Ovary (tissue), 9 donors: Measurements from ENCODE around the gene YDJC. TPM values are rescaled to one million over a fixed set of nuclear protein-coding genes. Genes with fewer than 3 reads are reported as not detected.

Experiments
- DNase-seq, 5 donors: peaks; one replicate each; pipeline ENCODE4 v3.0.0-alpha.2; 2019 to 2020
- H3K27ac ChIP-seq, 2 donors: fragments of 200-600 bp; one replicate each; pipeline versions ENCODE4 v1.5.1 to v1.8.0; 2019 to 2022
- H3K27me3 ChIP-seq: fragments of 200-600 bp; one replicate; pipeline ENCODE4 v1.8.0; 2022
- H3K36me3 ChIP-seq: fragments of 200-600 bp; sonication (generic); one replicate; pipeline ENCODE4 v1.5.1; 2019
- H3K4me1 ChIP-seq: one replicate; pipeline ENCODE4 v1.8.1; 2013; ENCODE audit warnings: mild to moderate bottlenecking, moderate library complexity; ENCODE audit not compliant: insufficient read depth
- H3K4me3 ChIP-seq: fragments of 200-600 bp; sonication (generic); one replicate; pipeline ENCODE4 v1.5.1; 2017
- H3K9me3 ChIP-seq, 2 donors: fragments of 200-600 bp in 1 of 2; sonication (generic) in 1 of 2; one replicate each; pipeline versions ENCODE4 v1.5.1 to v1.8.1; 2013 to 2019; ENCODE audit warnings: mild to moderate bottlenecking in 1 of 2, moderate library complexity in 1 of 2
- CTCF ChIP-seq, 3 donors: fragments of 450-650 bp in 2 of 3; fragments of 200-600 bp in 1 of 3; IDR thresholded peaks; one replicate each; pipeline versions ENCODE4 v1.5.1 to v1.8.0; 2016 to 2022; ENCODE audit warnings: antibody characterized with exemption in 3 of 3, mild to moderate bottlenecking in 1 of 3
- EP300 ChIP-seq: sonication (generic); formaldehyde crosslinking; IDR thresholded peaks from one replicate; pipeline ENCODE4 v1.6.1; 2017; ENCODE audit warnings: antibody characterized with exemption
- POLR2A ChIP-seq: fragments of 450-650 bp; IDR thresholded peaks from one replicate; pipeline ENCODE4 v1.6.1; 2017; ENCODE audit warnings: antibody characterized with exemption, mild to moderate bottlenecking, moderate library complexity
- WGBS, 3 donors: extraction: QIAGEN DNeasy Blood & Tissue Kit in 1 of 3; methylation state at CpG; one replicate each; pipeline versions ENCODE4 v1.1.5 to v1.1.7; 2013 to 2017; 5-methylcytosine and 5-hydroxymethylcytosine counted together
- intact Hi-C, 4 donors: fragments of 100-400 bp; cut with DNase I; formaldehyde crosslinking; loops; one replicate each; pipeline versions ENCODE4 v1.11.0 to v1.15.1; 2022 to 2023
- polyA plus RNA-seq, 2 donors: library from polyadenylated mRNA; stranded (reverse); fragments of 200-250 nt in 1 of 2; fragments of 350-450 nt in 1 of 2; fragmentation: Illumina TruSeq in 1 of 2; extraction: RNeasy Lipid Tissue Mini Kit (QIAGEN cat#74804) in 1 of 2; gene quantifications; one replicate each; pipeline ENCODE4 v1.2.3, GENCODE V29; 2013 to 2014
- total RNA-seq, 7 donors: library from RNA; depleted of rRNA in 2 of 7; stranded (reverse); fragments of >200 nt in 2 of 7; fragmentation: NEBNext Ultra II Directional in 3 of 7; extraction: Animal tissue kit (Norgen Biotek cat#: 25700) in 3 of 7; gene quantifications; one replicate each; pipeline versions ENCODE4 v1.1.0 to v1.2.4, GENCODE V29; 2016 to 2023
- donor health status: DM: no; HTN: no; CAD: no; lungs with moderate emphysema.
- donor health status: DM: no; HTN: no; CAD: no.
- donor health status: Bipolar disorder and iron deficiency.
- donor health status: DM: yes; HTN: yes; CAD: no.
- donor health status: DM: no; HTN: no; CAD: no.
- donor health status: DM: yes; HTN: yes; CAD: no.

The YDJC gene
- total and polyA plus RNA-seq, 9 donors = 1.8 to 45.1 (median 17.0) TPM

- Histone ChIP-seq H3K9me3 (no peaks in the 10 kb centered on the region), H3K27ac (no peak overlapping the region), H3K27me3 (no peaks in the 10 kb centered on the region), H3K4me3 (no peak overlapping the region), H3K4me1 (peaks cover under 1% of the 10 kb centered on the region), H3K36me3 (no peaks in the 10 kb centered on the region)
- intact Hi-C loops = no loop called here
- no peak for DNase-seq
- 93 to 97% (median 95%) methylated on average over 14 to 16 of the region's 16 CpGs for WGBS, 3 donors
- TF ChIP-seq POLR2A (no peak), CTCF (IDR thresholded peaks at IDR 0.05) (no peak), EP300 (no peak)
Observed at GRCh38 chr22:21634081-21634480, 4.3 kb upstream of the YDJC start.

- Histone ChIP-seq H3K27ac (no peak overlapping the region), H3K4me1 (peaks cover 5% of the 10 kb centered on the region), H3K27me3 (no peaks in the 10 kb centered on the region), H3K4me3 (no peak overlapping the region), H3K9me3 (no peaks in the 10 kb centered on the region), H3K36me3 (no peaks in the 10 kb centered on the region)
- WGBS, 3 donors = 87 to 93% (median 90%) methylated on average over 4 of the region's 4 CpGs
- intact Hi-C loops = no loop called here
- no peak for DNase-seq
- TF ChIP-seq EP300 (no peak), CTCF (IDR thresholded peaks at IDR 0.05) (no peak), POLR2A (no peak)
Observed at GRCh38 chr22:21633481-21633880, 3.7 kb upstream of the YDJC start.

GRCh38 chr22:21632931-21633330 is 3.1 kb upstream of the YDJC start:
- Histone ChIP-seq H3K36me3 (no peaks in the 10 kb centered on the region), H3K4me1 (peaks cover 5% of the 10 kb centered on the region), H3K9me3 (no peaks in the 10 kb centered on the region), H3K27ac (no peak overlapping the region), H3K4me3 (no peak overlapping the region), H3K27me3 (no peaks in the 10 kb centered on the region)
- no peak for TF ChIP-seq POLR2A
- no peak for TF ChIP-seq EP300
- no peak for TF ChIP-seq CTCF (IDR thresholded peaks at IDR 0.05)
- WGBS, 3 donors = 90 to 93% (median 92%) methylated on average over 18 of the region's 18 CpGs
- DNase-seq = no peak
- intact Hi-C loops = no loop called here

GRCh38 chr22:21632237-21632895 is 2.5 kb upstream of the YDJC start, which contains the start of gene CCDC116:
CCDC116 (plus strand) TSS chr22:21632760; CDS start chr22:21633182, 422 bp downstream.
- 76 to 84% (median 78%) methylated on average over 27 of the region's 27 CpGs for WGBS, 3 donors
- no peaks in the 10 kb centered on the region for H3K9me3 ChIP-seq
- DNase-seq = no peak
- H3K27me3 ChIP-seq = no peaks in the 10 kb centered on the region
- intact Hi-C loops = no loop called here
- TF ChIP-seq EP300 = no peak
- H3K36me3 ChIP-seq = no peaks in the 10 kb centered on the region
- H3K4me3 ChIP-seq = no peak within 1 kb of the TSS
- H3K27ac ChIP-seq = no peak within 1 kb of the TSS
- H3K4me1 ChIP-seq = peaks cover 5% of the 10 kb centered on the region

- no peak for TF ChIP-seq CTCF (IDR thresholded peaks at IDR 0.05)
- TF ChIP-seq POLR2A = no peak
- no peak for TF ChIP-seq EP300
- Histone ChIP-seq H3K9me3 (no peaks in the 10 kb centered on the region), H3K4me1 (peaks cover 5% of the 10 kb centered on the region), H3K27me3 (no peaks in the 10 kb centered on the region), H3K27ac (no peak overlapping the region), H3K4me3 (no peak overlapping the region), H3K36me3 (no peaks in the 10 kb centered on the region)
- no peak for DNase-seq
- intact Hi-C loops = no loop called here
- WGBS, 3 donors = 90 to 92% (median 90%) methylated on average over 4 of the region's 4 CpGs
Observed at GRCh38 chr22:21631025-21631424, 1.2 kb upstream of the YDJC start.
